GM23248 (cell line): ENCODE results near the gene C11orf54.

Source experiments
- EZH2 ChIP-seq: fragments of 200-600 bp; sonication (generic); IDR thresholded peaks from 2 replicates; pipeline ENCODE4 v1.6.1; 2018; ENCODE audit warnings: antibody characterized with exemption, mild to moderate bottlenecking; ENCODE audit not compliant: insufficient read depth, poor library complexity, severe bottlenecking
- EZH2phosphoT487 ChIP-seq: fragments of 200-600 bp; sonication (generic); IDR thresholded peaks from 2 replicates; pipeline ENCODE4 v1.6.1; 2018; ENCODE audit warnings: antibody characterized with exemption, moderate library complexity, mild to moderate bottlenecking, low read depth; ENCODE audit not compliant: insufficient read depth

- TF ChIP-seq EZH2 (no peak), EZH2phosphoT487 (no peak)
These were observed at the start of gene C11orf54, which contains the start of gene TAF1D for GRCh38 chr11:93741094-93741881.
